ENCODE results near the gene CENPO. TPM values are rescaled to one million over a fixed set of nuclear protein-coding genes. Genes with fewer than 3 reads are reported as not detected.

CENPO gene
- total RNA-seq, 1 experiment from 2014 or later = 42.1 TPM

GRCh38 chr2:24824071-24824588 is 30.9 kb downstream of the CENPO start:
- DNase-seq (ENCODE audit: low read depth) = peak; percentile 1

DNA sequence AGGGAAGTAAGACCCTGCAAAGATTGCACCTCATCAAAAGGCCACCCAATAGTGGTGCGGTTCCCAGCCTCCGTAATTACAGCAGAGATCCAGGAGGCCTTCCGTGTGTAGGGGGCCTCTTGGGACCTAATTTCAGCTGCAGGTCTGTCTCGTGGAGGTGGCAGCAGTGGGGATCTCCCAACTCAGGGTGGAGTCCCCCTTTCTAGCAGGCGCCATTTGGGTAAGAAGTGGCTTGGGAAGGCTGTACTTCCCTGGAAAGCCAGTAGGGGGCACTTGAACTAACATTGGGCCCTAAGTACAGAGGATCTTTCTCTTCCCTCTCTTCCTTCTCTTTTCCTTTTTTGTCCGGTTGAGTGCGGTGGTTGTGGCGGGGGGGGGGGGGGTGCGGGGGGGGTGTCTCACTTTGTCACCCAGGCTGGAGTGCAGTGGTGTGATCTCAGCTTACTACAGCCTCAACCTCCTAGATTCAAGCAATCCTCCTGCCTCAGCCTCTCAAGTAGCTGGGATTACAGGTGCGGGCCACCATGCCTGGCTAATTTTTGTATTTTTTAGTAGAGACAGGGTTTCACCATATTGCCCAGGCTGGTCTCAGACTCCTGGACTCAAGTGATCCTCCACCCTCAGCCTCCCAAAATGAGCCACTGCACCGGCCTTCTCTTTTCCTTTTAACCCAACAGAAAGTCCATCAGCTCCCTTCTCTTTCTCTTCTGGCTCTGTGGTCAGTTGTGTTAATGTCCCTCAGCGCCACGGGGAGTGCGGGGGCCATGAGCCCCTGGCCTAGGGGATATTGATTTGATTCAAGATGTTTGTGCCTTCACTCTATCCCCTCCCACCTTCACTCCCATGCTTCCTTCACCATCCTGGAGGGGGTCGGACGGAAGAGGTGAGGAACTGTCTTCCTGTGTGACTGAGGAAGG is 32.0 kb downstream of the CENPO start:
- peak; percentile 33 for DNase-seq (ENCODE audit: low read depth)

GRCh38 chr2:24825883-24826772 is 32.9 kb downstream of the CENPO start:
- peak; percentile 7 for DNase-seq (ENCODE audit: low read depth)

DNA sequence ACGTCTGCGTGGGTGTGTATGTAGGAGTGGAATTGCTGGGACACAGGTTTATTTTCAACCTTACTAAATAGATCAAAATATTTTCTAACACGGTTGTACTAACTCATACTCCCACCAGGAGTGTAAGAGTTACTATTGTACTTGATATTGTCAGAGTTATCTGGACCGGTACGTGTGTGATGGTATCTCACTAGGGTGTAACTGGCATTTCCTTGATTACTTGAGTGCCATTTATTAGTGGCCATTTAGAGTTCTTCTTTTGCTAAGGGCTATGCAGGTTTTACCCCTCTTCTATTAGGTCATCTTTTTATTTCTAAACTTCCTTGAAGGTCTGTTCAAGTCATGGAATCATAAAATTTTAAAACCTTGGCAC is 33.5 kb downstream of the CENPO start:
- no peak for DNase-seq (ENCODE audit: low read depth)

- DNase-seq (ENCODE audit: low read depth) = peak; percentile 83
Observed at GRCh38 chr2:24827321-24828237, 34.4 kb downstream of the CENPO start.

- DNase-seq (ENCODE audit: low read depth) = peak; percentile 1
Observed at GRCh38 chr2:24828238-24828996, 35.2 kb downstream of the CENPO start.

GRCh38 chr2:24830351-24830750 is 37.1 kb downstream of the CENPO start:
- no peak for DNase-seq (ENCODE audit: low read depth)

DNA sequence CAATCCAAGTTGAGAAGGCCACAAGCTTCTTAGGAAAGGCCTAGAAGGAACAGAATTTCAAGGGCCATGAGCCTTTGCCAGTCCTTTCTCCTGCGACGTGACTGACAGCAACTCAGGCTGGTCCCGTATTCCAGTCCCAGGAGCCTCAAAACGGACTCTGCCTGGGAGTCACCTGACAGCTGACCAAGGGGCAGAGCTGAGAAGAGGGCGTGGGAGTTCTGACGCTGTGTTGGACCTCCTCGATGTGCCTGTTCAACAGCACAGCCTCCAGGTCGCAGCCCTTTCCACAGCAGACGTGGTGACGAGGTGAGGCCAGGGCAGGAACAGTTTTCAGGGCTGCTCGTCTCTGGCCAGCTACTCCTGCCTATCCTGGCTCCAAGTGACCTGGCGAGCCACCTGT is 37.6 kb downstream of the CENPO start:
- DNase-seq (ENCODE audit: low read depth) = no peak

GRCh38 chr2:24831221-24832072 is 38.2 kb downstream of the CENPO start:
- DNase-seq (ENCODE audit: low read depth) = no peak

- DNase-seq (ENCODE audit: low read depth) = no peak
Observed at GRCh38 chr2:24832073-24832461, 38.8 kb downstream of the CENPO start.

- no peak for DNase-seq (ENCODE audit: low read depth)
Observed at GRCh38 chr2:24832521-24832920, 39.3 kb downstream of the CENPO start.

DNA sequence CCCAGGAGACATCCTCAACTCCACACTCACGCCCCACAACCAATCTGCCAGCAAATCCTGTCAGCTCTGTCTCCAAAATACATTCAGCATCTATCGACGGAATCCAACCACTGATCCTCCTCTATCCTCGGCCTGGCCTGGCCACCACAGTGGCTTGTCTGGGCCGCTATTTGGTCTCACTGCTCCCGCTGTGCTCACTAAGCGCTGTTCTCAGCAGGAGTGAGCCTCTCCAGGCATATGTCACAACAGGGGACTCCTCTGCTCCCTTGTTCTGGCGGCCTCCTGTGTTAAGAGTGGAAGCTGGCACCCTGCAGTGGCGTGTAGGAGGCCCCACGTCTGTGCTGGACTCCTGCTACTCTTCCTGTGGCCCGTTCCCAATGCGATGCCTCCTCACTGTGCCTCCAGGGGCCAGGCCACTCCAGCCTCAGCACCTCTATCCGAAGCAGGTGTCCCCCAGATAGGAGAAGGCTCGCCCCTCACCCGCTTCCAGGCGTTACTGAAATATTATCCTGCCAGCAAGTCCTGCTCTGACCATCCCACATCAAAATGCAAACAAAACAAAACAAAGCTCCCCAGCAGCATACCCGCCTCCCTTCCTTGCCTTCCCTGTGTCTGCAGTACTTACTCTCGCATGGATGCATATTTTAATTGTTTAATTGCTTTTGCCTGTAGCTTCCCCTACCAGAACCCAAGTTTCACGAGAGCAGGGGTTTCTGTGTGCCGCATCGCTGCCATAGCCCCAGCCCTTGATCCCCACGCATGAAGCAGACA is 39.9 kb downstream of the CENPO start:
- no peak for DNase-seq (ENCODE audit: low read depth)

DNA sequence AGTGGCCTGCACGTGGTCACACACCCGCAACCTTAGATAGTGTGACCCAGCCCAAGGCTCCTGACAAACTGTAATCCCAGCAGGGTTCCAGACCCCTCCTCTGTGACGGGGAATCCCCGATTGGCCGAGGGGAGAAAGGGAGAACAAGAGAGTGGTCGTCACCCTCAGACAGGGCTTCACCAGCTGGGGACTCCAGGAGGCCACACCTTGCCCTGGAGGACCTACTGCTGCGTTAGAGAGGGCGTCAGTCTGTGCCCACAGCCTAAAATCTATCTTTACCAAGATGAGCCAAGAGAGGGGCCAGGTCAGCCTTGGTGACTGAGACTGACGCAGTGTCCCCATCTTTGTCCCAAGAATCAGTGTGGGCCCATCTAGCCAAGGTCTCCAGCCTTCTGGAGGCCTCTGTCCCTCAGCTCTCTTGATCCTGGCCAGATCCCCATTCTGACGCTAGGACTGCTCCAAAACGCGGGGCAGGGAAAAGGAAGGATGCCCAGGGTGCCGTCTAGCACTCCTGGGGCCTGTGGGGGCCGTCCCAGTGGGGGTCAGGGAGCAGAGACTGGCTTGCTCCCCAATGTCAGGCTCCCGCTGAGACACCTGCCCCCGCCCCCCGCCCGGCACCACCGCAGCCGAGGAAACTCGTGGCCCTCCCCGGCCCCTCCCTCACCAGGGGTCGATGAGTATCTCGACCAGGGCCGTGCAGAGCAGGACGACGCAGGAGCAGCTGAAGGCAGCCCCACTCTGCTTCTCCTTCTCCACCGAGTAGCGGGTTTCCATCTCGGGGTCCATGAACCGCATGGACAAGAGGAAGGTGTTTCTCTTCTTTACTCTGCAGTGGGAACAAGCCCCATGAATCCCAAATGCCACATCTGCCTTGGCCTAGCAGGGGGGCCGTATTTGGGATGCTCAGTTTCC is 40.9 kb downstream of the CENPO start:
- no peak for DNase-seq (ENCODE audit: low read depth)

- no peak for DNase-seq (ENCODE audit: low read depth)
Observed at GRCh38 chr2:24834733-24835395, 41.6 kb downstream of the CENPO start.

- peak; percentile 84 for DNase-seq (ENCODE audit: low read depth)
Observed at GRCh38 chr2:24835411-24835810, 42.2 kb downstream of the CENPO start.

- DNase-seq (ENCODE audit: low read depth) = no peak
Observed at GRCh38 chr2:24836206-24836605, 43.0 kb downstream of the CENPO start.

DNA sequence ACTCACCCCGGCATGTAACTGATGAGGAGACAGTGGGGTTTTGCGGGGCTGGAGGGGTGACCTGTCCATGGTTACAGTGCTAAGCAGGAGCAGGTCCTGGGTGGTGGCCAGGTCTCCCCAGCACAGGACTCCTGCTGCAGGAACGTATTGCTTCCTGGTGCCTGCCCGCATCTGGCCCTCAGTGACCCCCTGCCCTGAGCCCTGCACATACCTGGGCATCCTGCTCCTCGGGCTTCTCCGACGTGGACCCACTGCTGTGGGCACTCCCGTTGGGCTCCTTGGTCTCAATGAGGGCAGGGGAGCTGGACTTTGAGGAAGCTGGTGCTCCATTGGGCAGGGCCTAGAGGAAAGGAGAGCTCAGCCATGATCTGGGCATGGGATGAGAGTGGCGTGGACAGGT is 43.5 kb downstream of the CENPO start:
- no peak for DNase-seq (ENCODE audit: low read depth)

Measured in Daoy (cell line).